KG1 (cell line): ENCODE measurements around the gene SLC25A25.
"Not testable (repeated sequence)": the region's sequence is repeated elsewhere in the genome, so short reads cannot be mapped to it uniquely, and the experiment has no call there.

ENCODE experiments used
- DNase-seq: peaks from one replicate; lab custom pipeline; 2025; lab: John Stamatoyannopoulos, UW

SLC25A25 gene

DNA sequence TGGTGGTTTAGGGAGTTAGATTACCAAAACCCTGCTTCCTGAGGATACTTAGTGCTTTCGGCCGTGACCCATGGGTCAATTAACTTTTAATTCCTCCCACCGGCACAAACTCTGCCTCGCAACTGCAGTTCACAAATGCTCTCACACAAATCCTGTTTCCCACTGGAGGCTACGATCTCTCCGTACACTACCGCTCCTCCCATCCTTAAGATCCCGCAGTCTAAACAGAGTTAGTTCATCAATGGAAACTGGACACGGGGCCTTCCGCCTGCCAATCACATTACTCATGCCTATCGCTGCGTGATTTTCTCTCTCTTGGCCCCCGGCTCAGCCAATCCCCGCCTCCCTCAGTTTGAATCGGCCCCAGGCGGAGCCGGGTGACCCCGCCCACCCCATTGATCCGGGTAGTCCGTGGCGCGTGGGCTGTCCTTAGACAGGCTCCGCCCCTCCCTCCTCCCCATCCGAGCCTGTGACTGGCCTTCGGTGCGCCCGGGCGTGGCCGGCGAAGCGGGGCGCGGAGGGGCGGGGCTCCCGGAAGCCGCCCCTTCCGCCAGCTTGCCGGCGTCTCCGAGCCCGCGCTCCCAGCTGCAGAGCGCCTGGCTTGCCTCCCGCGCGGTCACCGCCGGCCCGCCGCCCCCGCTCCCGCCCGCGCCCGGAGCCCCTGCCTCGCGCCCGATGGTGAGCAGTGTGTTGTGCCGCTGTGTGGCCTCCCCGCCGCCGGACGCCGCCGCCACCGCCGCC lies at the start of gene SLC25A25:
TSS of gene SLC25A25 (plus strand) at position 588 of the 741 bp plus-strand sequence. CDS start at position 676, 88 bp downstream.
- DNase-seq: peak; percentile 99

DNA sequence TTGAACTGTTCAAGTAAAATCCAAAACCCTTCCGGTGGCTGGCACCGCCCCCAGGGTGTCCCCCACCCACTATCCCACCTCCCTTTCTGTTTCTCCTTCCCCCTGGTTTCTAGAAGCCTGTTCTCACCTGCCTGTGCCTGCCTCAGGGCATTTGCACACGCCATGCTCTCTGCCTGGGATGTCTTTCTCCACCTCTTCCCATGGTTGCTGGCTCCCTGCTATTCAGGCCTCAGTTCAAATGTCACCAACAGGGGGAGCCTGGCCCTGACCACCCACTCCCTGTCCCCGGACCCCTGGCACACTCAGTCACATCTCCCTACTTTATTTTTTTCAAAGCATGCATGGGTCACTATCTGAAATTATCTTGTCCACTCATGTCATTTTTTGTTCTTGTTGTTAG lies 47.3 kb upstream of the SLC25A25 start:
- DNase-seq: no peak

DNA sequence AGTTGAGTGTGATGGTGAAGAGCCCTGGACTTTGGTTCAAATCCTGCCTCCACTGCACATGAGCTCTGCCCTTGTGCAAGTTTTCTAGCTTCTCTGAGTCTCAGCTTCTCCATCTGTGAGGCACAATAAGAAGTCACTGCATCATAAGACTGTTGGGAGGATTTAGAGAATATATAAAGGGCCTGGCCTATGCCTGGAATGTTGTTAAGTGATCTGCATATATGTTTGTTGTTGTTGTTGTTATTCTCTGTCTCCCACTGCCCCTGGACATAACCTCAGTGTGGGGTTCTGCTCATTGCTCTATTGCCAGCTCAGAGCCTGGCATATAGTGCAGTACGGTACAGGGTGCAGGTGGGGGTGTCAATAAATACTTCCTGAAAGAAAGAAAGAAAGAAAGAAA lies 46.9 kb upstream of the SLC25A25 start:
- no peak for DNase-seq

DNA sequence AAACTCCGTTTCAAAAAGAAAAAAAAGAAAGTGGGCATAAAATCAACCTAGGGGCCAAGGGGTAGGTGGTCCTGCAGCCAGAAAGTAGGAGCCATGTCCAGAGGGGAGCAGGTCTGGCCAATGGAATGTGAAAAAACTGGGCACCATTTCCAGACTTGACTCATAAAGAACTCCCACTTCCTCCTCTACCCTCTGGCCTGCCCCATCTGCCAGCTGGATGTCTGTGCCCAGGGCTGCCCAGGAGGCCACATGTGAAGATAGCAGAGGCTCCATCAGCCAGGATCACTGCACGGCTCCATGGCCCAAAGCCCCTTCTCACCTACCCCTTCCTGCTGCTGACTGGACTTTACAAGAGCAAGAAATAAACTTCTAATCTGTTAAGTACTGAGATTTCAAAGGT lies 45.1 kb upstream of the SLC25A25 start:
- DNase-seq: no peak

DNA sequence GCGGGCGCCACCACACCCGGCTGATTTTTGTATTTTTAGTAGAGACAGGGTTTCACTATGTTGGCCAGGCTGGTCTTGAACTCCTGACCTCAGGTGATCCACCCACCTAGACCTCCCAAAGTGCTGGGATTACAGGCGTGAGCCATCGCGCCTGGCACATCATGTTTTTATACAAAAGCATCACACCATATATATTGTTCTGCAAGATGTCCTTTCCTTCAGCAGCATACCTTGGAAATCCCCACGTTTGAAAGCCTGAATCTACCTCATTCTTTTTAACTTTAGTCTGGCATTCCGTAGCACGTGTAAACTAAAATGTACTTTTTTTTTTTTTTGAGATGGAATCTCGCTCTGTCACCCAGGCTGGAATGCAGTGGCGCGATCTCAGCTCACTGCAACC lies 44.4 kb upstream of the SLC25A25 start:
- DNase-seq: not testable (repeated sequence)

DNA sequence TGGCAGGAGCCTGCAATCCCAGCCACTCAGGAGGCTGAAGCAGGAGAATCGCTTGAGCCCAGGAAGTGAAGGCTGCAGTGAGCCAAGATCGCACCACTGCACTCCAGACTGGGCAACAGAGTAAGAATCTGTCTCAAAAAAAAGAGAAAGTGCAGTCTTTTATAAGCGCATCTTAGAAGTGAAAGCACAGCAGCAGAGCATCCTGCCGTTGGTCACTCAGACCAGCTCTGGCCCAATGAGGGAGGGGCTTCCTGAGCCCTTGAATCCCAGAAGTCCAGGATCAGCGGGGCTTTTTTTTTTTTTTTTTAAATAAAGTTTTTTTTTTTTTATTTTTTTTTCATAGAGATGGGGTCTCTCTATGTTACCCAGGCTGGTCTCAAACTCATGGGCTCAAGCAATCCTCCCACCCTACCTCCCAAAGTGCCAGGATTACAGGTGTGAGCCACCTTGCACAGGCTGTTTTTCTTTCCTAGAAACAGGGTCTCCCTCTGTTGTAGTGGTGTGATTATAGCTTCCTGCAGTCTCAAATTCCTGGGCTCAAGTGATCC lies 43.2 kb upstream of the SLC25A25 start:
- no peak for DNase-seq

DNA sequence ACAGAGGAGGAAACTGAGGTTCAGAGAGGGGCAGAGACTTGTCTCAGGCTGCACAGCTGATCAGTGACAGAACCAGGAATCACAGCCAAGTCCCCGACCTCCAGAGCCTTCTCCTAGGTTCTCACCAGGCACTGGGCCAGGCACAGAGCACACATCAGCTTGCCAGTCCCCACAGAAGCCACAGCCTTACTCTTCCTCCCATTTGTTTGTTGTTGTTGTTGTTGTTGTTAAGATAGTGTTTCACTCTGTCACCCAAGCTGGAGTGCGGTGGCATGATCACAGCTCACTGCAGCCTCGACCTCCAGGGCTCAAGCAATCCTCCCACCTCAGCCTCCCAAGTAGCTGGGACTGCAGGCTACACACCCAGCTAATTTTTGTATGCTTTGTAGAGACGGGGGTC lies 42.3 kb upstream of the SLC25A25 start:
- no peak for DNase-seq

DNA sequence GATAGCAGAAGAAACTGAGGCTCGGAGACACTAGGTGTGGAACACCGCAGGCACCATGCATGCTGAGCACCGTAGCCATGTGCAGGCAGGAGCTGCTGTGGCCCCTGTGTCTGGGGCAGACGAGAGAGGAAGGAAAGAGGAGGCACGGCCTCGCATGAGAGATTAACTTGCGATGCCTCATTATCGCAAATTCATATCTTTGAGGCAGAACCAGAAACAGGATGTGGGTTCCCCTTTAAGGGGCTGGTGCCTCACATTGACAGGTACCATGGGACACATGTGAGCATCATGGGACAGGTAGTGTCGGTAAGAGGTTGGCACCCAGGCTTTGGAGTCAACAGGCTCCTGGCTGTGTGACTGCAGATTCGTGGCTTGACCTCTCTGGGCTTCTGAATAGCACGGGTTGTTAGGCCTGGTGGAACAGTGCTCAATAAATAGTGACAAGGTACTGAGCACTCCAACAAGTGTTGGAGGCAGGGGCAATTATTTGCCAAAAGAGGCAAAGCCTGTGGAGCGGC lies 41.7 kb upstream of the SLC25A25 start:
- DNase-seq: peak; percentile 66

DNA sequence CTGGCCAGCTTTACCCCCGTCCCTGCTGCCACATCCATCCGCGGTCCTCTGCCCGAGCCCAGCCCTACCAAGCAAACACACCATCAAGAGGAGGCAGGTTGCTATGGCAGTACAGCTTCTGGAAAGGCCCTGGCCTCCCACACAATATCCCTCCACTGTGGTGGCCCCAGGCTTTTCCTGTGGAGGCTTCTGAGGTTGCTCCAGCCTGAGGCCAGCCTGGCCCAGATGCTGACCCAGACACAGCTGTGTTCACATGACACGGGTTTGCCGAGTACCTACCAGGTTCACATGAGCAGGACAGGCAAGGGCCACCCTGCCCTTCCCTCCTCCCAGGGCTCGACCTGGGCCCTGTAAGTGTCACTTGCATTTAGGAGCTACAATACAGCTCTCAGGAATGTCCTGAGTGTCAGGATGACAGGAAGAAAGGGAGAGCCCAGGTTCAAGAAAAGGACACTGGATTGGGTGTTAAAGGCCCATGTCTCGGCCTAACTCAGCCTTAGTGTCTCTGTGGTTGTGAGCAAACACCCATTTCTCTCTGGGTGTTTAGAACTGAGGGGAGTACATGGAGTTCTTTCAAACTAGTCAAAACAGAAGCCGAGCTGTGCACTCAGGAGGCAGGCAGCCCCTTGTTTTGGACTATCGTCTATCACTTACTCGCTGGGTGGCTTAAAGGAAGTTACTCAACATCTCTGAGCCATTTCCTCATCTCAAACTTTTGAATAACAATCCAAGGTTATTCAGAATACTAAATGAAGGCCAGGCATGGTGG lies 41.1 kb upstream of the SLC25A25 start:
- DNase-seq: peak; percentile 35

DNA sequence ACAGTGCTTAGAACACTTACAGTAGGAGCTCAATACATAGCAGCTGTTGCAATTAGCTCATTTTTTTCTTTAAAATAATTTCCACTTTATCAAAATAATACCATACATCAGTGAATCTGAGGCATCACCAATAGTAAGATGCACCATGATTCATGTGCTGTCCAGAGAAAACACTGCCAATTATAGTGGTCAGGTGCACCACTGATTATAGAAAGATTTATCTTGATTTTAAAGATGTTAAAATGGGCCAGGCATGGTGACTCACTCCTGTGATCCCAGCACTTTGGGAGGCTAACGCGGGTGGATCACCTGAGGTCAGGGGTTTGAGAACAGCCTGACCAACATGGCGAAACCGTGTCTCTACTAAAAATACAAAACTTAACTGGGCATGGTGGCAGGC lies 40.3 kb upstream of the SLC25A25 start:
- no peak for DNase-seq

DNA sequence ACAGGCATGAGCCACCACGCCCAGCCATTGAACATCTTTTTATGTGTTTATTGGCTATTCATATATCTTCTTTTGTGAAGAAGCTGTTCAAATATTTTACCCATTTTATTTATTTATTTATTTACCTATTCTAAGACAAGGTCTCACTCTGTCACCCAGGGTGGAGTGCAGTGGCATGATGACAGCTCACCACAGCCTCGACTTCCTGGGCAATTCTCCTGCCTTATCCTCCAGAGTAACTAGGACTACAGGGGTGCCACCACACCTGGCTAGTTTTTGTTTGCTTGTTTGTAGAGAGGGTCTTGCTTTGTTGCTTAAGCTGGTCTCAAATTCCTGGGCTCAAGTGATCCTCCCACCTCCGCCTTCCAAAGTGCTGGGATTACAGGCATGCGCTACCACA lies 34.4 kb upstream of the SLC25A25 start:
- no peak for DNase-seq

DNA sequence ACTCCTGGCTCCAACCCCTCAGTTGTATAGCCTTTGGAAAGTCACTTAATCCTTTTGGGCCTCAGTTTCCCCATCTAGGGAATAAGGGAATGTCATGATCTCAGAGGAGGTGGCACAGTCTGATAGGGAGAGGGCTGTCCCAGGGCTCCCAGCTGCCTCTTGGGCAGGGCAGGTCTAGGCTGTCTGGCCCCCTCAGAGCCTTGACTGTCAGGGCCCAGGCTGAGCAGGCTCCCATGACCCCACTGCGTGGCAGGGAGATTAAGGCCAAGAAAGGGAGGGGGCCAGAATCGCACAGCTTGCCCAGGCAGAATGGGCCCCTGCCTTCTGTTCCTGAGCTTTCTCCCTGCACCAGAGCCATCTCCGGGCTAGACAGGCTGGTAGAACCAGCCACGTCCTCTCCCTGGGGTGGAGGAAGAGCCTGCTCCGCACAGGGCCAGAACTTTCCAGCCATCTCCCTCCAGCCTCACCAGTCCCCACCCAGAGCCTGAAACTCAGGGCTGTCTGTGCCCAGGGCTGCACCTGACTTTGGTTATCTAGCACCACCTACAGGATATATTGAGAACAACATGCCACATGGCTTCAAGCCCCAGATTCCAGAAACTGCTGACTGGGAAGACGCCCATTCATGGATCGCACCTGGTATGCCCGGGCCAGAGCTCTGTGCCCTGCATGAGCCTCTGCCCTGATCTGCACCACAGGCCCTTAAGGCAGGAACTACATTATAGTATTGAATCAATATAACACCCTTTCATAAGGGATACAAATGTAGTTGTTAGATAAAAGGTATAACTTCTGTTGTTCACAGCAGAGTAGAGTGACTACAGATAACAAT lies 33.0 kb upstream of the SLC25A25 start:
- DNase-seq: peak; percentile 67

DNA sequence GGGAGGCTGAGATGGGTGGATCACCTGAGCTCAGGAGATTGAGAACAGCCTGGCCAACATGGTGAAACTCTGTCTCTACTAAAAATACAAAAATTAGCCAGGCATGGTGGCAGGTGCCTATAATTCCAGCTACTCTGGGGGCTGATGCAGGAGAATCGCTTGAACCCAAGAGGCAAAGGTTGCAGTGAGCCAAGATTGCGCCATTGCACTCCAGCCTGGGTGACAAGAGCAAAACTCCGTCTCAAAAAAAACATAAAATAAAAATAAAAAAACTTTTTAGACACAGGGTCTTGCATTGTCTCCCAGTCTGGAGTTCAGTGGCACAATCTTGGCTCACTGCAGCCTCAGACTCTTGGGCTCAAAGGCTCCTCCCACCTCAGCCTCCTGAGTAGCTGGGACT lies 31.5 kb upstream of the SLC25A25 start:
- not testable (repeated sequence) for DNase-seq

DNA sequence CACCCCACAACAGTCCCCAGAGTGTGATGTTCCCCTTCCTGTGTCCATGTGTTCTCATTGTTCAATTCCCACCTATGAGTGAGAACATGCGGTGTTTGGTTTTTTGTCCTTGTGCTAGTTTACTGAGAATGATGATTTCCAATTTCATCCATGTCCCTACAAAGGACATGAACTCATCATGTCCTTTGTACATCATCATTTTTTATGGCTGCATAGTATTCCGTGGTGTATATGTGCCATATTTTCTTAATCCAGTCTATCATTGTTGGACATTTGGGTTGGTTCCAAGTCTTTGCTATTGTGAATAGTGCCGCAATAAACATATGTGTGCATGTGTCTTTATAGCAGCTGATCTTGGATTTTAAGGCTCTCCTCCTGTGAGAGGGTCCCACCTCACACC lies 27.2 kb upstream of the SLC25A25 start:
- DNase-seq: not testable (repeated sequence)

DNA sequence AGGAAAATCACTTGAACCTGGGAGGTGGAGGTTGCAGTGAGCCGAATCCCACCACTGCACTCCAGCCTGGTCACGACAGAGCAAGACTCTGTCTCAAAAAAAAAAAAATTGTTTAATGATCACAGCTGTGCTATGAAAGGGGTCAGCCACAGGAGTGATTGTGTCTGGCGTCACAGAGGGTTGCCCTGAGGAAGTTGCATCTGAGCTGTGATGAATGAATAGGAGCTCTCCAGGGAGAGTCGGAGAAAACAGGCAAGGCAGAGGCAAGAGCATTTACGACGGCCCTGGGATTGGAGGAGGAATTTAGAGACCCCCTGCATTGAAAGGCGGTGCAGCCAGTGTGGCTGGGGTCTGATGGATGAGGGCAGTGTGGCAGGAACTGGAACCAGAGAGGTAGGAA lies 26.0 kb upstream of the SLC25A25 start:
- no peak for DNase-seq

DNA sequence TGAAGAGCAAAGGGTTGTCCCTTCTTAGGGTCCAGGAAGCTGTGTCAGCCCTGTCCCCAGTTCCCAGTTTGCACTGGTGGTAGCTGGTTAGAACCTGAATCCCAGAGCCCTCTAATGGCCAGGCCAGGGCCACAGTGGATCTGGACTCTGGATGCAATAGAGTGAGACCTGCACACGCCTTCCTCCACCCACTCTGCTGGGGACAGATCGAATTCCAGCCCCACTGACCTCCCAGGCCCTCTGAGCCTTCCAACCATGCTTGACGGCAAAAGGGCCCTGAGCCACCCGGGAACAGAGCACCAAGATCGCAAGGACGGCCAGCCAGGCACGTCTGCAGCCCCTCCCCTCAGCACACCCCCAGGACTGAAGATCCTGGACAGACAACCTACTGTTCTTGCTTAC lies 24.6 kb upstream of the SLC25A25 start:
- DNase-seq: no peak

DNA sequence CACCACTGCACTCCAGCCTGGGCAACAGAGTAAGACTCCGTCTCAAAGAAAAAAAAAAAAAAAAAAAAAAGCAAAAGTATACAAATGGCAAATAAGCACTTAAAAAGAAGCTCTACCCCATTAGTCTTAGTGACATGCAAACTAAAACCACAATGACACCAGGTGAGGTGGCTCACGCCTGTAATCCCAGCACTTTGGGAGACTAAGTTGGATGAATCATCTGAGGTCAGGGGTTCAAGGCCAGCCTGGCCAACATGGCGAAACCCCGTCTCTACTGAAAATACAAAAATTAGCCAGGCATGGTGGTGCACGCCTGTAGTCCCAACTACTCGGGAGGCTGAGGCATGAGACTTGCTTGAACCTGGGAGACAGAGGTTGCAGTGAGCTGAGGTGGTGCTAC lies 22.6 kb upstream of the SLC25A25 start:
- not testable (repeated sequence) for DNase-seq

DNA sequence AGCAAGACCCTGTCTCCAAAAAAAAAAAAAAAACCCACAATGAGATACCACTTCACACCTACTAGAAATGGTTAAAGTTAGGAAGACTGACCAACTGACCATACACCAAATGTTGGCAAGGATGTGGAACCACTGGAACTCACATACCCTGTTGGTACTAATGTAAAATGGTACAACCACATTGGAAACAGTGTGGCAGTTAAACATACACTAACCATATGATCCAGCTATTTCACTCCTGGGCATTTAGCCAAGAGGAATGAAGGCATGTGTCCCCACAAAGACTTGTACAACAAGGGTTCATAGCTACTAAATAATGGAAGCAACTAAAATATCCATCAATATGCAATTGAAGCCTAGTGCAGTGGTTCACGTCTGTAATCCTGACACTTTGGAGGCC lies 22.2 kb upstream of the SLC25A25 start:
- no peak for DNase-seq

DNA sequence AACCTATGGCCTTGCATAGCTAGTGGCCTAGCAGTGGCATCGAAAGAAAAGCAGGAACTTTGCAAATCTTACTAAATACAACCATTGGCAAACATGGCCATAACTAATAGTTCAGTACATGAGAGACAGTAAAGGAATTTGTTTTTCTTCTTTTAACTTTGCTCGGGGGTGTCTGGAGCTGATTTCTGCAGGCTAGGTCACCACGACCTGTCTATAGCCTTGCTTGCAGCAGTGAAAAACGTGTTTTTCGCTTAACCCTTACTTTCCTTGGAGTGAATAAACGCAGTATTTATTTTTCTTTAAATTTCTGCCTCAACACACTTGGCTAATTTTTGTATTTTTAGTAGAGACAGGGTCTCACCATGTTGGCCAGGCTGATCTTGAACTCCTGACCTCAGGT lies 20.8 kb upstream of the SLC25A25 start:
- no peak for DNase-seq

DNA sequence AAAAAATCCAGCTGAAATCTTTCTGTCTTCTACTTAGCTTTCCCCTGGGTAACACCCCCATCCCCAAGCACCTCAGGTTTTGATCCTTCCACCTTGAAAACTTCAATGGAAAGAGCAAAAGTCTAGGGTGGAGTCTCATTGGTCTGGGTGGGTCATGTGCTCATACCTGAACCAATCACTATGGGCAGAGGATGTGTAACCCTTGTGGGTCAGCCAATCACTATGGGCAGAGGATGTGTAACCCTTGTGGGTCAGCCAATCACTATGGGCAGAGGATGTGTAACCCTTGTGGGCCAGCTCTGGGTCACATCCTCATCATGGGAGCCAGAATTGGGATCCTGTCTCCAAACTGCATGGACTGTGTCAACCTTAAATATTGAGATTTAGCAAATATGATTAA lies 19.4 kb upstream of the SLC25A25 start:
- DNase-seq: no peak

DNA sequence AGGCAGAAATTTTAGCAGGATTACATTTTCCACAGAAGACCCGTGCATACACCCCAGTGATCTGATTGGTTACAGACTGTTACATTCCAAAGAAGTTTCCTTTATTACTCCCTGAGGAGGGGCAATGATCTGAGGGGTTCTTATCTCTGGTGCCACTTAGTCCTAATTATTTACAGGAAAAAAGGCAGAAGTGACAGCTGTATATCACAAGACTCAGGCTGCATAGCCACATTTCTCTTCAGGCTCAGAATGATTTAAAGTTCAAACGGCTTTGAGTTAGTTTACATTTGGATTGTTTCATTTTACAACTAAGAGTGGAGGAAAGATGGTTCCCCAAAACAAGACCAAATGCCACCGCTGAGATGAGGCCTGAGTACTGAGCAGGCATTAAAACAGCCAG lies 18.2 kb upstream of the SLC25A25 start:
- no peak for DNase-seq
